WERI-Rb-1 (cell line): Measurements from ENCODE around the gene MPP1.

ENCODE experiments used
- DNase-seq: peaks from one replicate; pipeline ENCODE4 v3.0.0-alpha.2; 2020
- H3K27ac ChIP-seq: fragments of 250-450 bp; sonication (Bioruptor Pico); 2 replicates; pipeline ENCODE4 v1.5.1; 2020; ENCODE audit warnings: mild to moderate bottlenecking, moderate library complexity
- H3K27me3 ChIP-seq: fragments of 250-450 bp; sonication (Bioruptor Pico); 2 replicates; pipeline ENCODE4 v1.5.1; 2021; ENCODE audit warnings: mild to moderate bottlenecking, low read depth, moderate library complexity; ENCODE audit not compliant: insufficient read depth, severe bottlenecking
- H3K36me3 ChIP-seq: fragments of 250-450 bp; sonication (Bioruptor Pico); 2 replicates; pipeline ENCODE4 v1.5.1; 2020; ENCODE audit warnings: mild to moderate bottlenecking, moderate library complexity
- H3K4me3 ChIP-seq: 2 replicates; pipeline ENCODE4 v1.5.1; 2011; ENCODE audit warnings: low read depth, mild to moderate bottlenecking, control low read depth, low read length
- H3K9me3 ChIP-seq: fragments of 250-450 bp; sonication (Bioruptor Pico); 2 replicates; pipeline ENCODE4 v1.5.1; 2021; ENCODE audit warnings: mild to moderate bottlenecking, moderate library complexity; ENCODE audit not compliant: severe bottlenecking
- TF ChIP-seq, protein P1 (sequence below): IDR thresholded peaks from 2 replicates; pipeline ENCODE4 v1.5.1; 2011; ENCODE audit warnings: low read depth, mild to moderate bottlenecking, control low read depth, inconsistent platforms, low read length

The MPP1 gene

DNA sequence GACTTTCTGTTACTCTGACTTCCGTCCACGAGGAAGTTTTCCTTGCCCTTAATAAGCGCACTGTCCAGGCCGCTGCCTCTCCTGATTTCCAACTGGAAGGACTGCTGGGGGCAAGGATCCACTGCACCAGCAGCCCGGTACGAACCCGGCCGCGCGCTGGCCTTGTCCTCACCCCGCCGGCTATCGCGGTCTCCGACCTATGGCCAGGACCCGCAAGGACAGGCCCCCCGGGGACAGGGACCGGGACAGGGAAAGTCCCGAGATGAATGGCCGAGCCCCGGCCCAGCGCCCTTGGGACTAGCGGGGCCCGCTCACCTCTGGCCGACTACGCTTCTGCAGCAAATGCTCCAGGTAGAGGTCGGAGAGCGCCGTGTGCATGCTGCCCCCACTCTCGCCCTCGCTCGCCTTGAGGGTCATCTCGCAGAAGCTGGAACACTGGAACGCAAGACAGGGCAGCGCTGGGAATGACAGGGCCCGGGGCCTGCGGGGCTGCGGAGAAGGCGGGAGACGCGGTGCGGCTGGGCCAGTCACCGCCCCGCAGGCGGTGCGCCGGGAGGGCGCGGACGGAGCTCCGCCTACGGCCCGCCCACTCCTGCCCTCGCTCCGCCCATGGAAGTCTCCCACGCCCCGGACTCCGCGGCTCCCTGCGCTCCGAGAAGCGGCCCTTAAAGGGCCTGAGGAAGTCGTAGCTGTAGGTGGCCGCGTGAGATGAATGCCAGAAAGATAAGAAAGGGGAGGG is at the start of gene MPP1:
Gene MPP1 (minus strand): TSS at position 529 of the 739 bp plus-strand sequence. CDS start 112 bp downstream, at position 417.
- Histone ChIP-seq H3K27ac (peak within 1 kb of the TSS; percentile 61), H3K4me3 (peak within 1 kb of the TSS; percentile 67)
- peak; percentile 85 for DNase-seq

DNA sequence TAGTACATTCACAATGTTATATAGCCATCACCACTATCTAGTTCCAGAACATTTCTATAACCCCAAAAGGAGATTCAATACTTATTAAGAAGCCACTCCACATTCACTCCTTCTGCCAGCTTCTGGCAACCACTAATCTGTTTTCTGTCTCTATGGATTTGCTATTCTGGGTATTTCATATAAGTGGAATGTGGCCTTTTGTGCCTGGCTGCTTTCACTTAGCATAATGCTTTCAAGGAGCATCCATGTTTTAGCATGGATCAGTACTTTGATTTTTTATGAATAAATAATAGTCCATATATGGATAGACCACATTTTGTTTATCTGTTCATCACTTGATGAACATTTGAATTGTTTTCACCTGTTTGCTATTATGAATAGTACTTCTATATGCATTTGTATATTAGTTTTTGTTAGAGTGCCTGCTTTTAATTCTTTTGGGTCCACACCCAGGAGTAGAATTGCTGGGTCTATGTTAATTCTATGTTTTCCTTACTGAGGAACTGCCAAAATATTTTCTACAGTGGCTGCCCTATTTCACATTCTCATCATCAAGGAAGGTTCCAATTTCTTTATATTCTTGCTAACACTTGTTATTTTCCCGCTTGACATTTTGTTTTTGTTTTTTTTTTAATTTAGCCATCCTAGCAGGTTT is 45.8 kb upstream of the MPP1 start:
- TF ChIP-seq, protein P1, sequence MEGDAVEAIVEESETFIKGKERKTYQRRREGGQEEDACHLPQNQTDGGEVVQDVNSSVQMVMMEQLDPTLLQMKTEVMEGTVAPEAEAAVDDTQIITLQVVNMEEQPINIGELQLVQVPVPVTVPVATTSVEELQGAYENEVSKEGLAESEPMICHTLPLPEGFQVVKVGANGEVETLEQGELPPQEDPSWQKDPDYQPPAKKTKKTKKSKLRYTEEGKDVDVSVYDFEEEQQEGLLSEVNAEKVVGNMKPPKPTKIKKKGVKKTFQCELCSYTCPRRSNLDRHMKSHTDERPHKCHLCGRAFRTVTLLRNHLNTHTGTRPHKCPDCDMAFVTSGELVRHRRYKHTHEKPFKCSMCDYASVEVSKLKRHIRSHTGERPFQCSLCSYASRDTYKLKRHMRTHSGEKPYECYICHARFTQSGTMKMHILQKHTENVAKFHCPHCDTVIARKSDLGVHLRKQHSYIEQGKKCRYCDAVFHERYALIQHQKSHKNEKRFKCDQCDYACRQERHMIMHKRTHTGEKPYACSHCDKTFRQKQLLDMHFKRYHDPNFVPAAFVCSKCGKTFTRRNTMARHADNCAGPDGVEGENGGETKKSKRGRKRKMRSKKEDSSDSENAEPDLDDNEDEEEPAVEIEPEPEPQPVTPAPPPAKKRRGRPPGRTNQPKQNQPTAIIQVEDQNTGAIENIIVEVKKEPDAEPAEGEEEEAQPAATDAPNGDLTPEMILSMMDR, result no peak
- H3K27ac ChIP-seq, result no peak overlapping the region
- no peak for DNase-seq
- H3K4me3 ChIP-seq, result no peak overlapping the region
- H3K36me3 ChIP-seq, result no peaks in the 10 kb centered on the region
- no peaks in the 10 kb centered on the region for H3K27me3 ChIP-seq
- peaks cover 9% of the 10 kb centered on the region for H3K9me3 ChIP-seq

More for the DNA sequence above, at the start of gene MPP1:
- peaks cover 7% of the 10 kb centered on the region for H3K27me3 ChIP-seq
- no peaks in the 10 kb centered on the region; the same call in 1 of the 2 replicates for H3K36me3 ChIP-seq
- TF ChIP-seq, protein P1, result no peak
- H3K9me3 ChIP-seq, result peaks cover 3% of the 10 kb centered on the region

DNA sequence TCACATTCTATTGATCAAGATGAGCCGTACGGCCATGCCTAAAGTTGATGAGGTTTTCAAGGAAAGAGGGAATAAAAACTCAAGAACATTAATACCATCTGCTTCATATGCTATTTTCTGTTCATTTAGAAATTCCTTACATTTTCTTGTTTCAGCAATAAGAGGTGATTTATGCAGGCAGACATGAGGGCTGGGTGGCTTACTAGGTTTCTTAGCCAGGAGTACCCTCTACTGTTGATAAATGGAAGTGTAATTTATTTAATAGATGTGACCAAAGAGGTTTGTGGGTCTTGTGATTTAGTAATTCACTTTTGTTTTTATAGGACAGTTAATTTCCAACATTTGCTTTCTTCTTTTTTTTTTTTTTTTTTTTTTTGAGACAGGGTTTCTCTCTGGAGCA is 35.6 kb upstream of the MPP1 start:
- H3K4me3 ChIP-seq, result no peak overlapping the region
- no peak for DNase-seq
- no peaks in the 10 kb centered on the region for H3K9me3 ChIP-seq
- no peaks in the 10 kb centered on the region for H3K27me3 ChIP-seq
- TF ChIP-seq, protein P1, result peak; percentile 34; the same call in 1 of the 2 replicates
- no peak overlapping the region for H3K27ac ChIP-seq
- H3K36me3 ChIP-seq, result no peaks in the 10 kb centered on the region

DNA sequence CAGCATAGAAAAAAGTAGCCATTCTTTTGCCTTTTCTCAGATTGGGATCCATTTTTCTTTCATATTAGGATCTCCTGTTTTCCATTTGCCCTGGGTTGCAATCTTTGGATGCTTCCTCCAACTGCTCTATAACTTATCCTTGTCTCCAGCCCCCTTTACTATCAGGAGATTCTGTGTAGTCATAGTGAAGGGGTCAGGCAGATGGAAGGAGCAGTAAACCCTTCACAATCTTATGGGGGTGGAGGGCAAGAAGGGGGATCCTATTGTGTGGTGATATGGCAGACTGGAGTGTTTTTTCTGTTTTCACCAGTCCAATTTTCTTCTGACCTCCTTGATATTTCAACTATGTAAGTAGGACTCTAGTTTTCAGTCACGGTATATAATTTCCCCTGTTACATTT is 30.9 kb upstream of the MPP1 start:
- no peaks in the 10 kb centered on the region for H3K27me3 ChIP-seq
- TF ChIP-seq, protein P1, result no peak
- no peak overlapping the region for H3K4me3 ChIP-seq
- no peak for DNase-seq
- no peaks in the 10 kb centered on the region for H3K9me3 ChIP-seq
- no peaks in the 10 kb centered on the region for H3K36me3 ChIP-seq
- H3K27ac ChIP-seq, result no peak overlapping the region

DNA sequence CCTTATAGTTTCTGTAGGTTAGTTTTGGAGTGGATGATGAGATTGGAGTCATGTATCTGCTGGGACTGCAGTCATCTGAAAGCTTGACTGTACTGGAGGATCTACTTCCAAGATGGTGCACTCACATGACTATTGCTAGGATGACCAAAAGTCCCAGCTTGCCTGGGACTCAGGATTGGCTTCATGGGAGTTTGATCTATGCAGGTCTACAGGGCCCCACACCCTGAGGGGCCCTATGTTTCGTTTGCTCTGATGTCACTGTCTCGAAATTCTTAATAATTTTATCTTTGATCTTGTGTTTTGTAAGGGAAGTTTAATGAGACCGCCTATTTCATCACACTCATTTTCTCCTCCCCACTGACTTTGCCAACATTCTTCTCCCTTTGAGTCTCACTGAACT is 29.3 kb upstream of the MPP1 start, which contains the start of gene SMIM9:
Gene SMIM9 (minus strand): TSS at position 101 of the 400 bp plus-strand sequence. CDS start 3,806 bp downstream, outside the sequence.
- Histone ChIP-seq H3K27me3 (no peaks in the 10 kb centered on the region), H3K36me3 (no peaks in the 10 kb centered on the region), H3K4me3 (no peak within 1 kb of the TSS), H3K27ac (no peak within 1 kb of the TSS), H3K9me3 (no peaks in the 10 kb centered on the region)
- TF ChIP-seq, protein P1, result no peak
- no peak for DNase-seq
